HG02588 (cell line): Measurements from ENCODE around the gene HOXD10.
A peak's percentile ranks its signal among the peaks of the same experiment; 100 is the strongest.

Experiments used
- ATAC-seq: cut with Tn5 transposase; IDR thresholded peaks from one replicate; pipeline ENCODE4 v1.9.1; 2021; ENCODE audit warnings: mild to moderate bottlenecking, moderate library complexity; ENCODE audit not compliant: unreplicated experiment

HOXD10 gene

DNA sequence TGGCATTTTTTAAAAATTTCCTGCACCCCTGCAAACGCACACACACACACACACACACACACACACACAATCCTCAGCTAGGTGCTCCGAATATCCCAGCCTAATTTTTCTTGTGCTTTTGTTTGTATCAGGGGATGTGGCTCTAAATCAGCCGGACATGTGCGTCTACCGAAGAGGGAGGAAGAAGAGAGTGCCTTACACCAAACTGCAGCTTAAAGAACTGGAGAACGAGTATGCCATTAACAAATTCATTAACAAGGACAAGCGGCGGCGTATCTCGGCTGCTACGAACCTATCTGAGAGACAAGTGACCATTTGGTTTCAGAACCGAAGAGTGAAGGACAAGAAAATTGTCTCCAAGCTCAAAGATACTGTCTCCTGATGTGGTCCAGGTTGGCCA, 22.2 kb upstream of the HOXD10 start:
- no peak for ATAC-seq

DNA sequence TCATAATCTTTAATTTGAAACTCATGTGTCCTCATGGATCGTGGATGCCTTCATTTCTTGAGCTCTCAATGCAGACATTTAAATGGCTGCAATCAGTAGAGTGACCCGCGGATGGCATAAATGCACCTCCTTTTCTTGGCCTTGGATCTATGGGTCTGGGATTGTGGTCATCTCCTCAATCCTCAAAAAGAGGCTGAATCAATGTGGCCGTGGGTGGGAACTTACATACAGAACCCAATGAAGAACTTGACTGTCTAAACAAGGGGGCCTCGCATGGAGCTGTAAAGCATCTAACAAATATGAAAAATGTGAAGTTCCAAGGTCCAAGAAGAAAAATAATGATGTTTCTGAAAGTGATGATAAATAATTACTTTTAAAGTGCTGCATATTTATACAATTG, 21.2 kb upstream of the HOXD10 start:
- ATAC-seq = no peak

DNA sequence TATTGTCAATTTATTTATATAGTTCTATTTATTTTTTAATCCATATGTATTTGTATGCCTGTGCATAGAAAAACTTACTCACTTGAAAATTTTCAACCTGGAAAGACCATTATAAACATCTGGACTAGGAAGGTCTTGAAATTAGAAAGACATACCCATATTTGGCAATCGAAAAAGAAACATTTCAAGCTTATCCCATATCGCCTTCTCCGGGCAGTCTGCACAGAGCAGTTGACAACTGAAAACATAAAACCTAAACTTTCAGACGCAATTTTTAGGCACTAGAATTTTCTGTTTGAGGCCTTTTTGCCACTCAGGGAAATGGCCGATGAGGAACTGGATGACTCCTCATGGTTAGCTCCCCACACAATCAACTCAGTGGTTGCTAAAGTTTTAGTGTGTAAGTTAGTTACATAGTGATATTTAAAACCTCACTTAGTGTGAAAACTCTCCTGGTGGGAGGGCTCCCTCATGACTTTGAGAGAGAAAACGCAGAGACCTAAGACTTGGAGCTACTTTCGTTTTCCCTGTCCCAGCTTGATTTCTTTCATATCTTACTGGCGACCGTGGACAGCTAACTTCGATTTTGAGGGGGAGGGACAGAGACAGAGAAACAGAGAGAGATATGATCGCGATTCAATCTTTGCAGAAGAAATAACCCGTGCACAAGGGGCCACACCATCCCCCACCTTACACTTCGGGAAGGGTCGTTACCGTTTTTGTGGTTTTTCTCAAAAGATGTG, 20.2 kb upstream of the HOXD10 start:
- no peak for ATAC-seq

DNA sequence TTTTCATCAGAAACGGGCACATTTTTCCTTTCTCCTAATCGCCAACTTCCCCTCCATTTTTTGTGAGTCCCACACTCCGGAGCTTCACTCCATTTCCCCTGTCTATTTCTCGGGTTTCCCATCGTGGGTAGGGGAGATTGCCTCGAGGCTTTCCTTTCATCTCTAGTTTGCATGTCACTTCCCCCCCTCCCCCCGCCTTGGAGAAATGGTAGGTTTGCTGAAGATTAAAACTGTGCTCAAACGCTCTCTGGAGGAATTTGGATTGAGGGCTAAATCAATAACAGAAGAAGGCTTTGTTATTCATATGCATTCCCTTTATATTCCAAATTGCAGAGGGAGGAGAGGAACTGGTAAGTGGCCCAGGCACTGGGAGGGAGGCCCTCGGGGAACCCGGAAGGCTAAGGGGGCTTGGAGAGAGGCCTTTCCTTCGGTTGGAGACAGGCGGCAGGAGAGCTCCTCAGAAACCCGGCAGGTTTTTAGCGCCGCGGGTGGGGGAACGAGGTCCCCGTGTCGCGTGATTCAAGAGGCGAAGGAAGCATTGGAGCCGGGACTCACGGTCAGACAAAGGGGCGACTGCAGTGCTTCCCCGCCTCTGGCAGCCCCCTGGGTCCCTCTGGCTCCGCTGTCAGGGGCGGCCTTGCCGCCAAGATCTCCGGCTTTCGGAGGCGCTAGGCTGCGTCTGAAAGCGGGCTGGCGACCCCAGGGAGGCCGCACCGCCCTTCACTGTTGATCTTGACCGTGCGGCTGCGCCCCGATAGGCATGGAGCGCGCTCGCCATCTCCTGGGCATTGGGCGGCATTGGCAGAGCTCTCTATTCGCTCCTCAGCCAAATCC, 19.4 kb upstream of the HOXD10 start:
- peak; percentile 89 for ATAC-seq

DNA sequence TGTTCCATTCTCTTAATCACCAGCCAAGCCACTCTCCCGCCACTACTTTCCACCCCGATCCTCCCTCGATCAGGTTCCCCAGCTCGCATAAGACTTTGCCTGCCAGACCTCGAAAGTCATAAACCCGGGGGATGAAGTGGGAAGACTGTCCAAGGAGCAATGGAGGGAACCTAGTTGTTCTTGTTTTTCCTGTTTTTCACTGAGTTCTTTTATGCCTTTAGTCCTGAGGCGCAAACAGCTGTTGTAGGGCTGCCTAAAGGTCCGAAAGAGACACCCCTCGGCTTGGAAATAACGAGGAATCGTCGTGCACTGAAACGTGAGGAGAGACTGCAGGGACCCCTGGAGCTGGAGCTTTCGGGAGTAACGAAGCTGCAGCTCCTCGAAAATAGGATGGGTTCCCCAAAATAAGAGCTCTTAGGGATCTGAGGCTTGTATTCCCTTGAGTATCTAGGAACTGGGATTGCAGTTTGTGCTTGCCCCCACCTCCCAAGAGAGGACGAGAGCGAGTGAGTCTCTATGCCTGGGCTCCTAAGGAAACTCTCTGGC, 18.7 kb upstream of the HOXD10 start:
- ATAC-seq = no peak

DNA sequence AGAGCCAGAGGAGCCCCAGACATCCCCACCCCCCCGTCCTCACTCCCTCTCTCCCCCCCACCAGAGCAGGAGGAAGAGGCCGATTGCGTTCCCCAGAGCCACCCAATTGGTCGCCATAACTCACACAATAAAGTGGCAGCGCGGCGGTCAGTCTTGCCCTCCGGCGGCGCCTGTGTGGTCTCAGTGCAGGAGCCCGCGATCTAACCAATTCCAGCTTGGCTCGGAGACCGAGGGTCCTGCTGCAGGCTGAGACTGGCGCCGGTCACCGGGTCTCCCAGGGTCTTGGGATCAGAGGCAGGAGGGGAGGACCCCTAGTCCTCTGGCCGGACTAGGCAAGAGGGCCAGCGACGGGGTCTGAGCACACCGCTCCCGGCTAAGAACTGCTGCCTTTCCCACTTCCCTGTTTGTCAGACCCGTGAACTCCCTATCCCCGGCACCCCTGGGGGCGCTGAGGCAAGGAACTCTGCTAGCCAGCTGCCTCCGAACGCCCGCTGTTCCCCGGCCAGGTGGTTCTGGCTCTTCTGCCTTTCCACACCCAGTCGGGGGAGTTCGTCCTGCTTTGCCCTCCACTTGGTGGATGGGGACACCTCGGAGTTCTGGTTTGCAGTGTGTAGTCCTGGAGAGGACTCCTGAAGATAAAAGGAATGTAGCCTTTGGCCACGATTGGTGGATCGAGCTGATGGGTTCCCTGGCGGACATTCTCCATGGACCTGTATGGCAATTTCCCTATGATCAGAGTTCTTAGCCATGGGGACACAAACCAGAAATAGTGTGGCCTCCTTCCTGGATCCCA, 18.0 kb upstream of the HOXD10 start:
- ATAC-seq = no peak

DNA sequence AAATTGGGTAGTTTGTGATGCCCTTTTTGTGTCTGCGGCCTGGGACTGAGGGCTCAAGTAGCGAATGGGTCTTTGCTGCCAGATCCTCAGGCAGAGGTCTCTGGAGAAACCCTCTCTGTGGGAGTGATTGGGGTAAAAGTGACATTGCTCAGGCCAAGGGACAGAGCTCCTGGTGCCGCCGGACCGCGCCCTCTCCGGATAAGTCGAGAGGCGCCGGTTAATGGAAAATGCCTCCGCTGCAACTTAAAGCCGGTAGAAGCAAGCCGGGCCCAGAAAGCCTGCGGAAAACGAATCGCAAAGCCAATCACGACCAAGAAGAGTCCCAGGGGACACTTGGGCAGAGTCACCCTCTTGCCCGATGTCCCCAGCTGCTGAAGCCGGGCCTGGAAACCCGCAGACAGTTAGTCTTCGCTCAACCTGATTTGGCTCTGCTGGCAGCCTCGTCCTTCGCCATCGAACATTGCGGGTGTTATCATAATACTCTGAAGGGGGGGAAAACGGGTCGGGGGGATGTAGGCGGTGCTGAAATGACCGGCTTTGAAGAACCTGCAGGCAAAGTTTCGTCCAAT, 17.3 kb upstream of the HOXD10 start:
- ATAC-seq = no peak

DNA sequence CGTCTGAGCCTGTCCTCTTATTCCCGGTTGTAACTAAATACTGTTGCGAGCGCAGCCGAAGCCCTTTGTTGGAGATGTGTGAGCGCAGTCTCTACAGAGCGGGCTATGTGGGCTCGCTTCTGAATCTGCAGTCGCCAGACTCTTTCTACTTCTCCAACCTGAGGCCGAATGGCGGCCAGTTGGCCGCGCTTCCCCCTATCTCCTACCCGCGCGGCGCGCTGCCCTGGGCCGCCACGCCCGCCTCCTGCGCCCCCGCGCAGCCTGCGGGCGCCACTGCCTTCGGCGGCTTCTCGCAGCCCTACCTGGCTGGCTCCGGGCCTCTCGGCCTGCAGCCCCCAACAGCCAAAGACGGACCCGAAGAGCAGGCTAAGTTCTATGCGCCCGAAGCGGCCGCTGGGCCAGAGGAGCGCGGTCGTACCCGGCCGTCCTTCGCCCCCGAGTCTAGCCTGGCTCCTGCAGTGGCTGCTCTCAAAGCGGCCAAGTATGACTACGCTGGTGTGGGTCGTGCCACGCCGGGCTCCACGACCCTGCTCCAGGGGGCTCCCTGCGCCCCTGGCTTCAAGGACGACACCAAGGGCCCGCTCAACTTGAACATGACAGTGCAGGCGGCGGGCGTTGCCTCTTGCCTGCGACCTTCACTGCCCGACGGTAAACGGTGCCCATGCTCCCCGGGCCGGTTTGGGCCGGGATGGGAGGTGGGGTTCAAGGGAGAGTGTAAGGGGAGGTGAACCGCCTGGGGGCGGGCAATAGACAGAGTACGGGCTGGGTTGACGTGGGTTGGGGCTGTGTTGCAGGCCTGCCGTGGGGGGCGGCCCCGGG, 16.6 kb upstream of the HOXD10 start, which contains the start of gene HOXD12:
TSS of gene HOXD12 (plus strand) at position 68 of the 819 bp plus-strand sequence. CDS start at position 75, 7 bp downstream.
- ATAC-seq = no peak

DNA sequence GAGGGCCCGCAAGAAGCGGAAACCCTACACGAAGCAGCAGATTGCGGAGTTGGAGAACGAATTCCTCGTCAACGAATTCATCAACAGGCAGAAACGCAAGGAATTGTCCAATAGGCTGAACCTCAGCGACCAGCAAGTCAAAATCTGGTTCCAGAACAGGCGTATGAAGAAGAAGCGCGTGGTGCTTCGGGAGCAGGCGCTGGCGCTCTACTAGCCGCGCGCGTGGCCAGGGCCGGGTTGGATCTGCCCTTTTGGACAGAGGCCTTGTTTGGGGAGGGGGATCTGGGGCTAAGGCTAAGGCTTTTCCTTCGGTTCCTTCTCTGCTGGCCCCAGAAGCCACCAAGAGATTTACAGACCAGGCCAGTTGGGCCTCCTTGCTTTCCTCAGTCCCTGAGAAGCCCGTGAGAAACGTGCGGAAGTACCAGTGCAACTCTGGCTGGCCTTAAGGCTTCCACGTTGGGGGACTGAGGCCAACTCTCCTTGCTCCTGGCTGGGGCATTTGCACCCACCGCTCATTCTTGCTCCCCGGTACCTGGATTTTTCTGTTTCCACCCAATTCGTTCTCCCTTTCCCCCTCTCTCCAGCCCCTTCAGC, 15.9 kb upstream of the HOXD10 start:
- ATAC-seq = no peak

DNA sequence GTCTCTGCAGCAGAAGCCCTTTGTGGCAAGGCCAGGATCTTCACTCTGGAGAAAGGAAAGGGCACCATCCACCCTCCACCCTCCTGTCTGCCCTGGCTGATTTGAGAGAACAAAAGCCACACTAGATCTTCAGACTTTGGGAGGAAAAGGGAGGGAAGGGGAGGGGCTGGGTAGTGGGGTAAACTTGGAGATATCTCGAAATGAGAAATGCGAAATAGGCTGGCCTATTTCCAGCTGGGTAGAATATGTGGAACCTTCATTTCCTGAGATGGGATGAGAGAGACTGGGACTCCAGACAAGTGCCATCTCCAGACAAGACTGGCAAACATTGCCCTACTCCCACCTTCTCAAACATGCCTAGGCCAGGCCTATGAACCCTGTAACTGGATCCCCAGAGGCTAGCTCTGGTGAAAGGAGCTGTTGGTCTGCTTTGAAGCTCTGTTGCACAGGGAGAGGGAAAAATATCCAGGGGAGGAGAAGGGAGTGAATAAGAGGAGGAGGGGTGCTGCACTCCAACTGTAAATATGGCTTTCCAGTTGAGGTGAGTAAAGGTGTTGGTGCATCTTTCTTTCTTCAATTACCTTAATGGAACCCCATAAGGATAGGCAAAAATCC, 15.3 kb upstream of the HOXD10 start:
- no peak for ATAC-seq

DNA sequence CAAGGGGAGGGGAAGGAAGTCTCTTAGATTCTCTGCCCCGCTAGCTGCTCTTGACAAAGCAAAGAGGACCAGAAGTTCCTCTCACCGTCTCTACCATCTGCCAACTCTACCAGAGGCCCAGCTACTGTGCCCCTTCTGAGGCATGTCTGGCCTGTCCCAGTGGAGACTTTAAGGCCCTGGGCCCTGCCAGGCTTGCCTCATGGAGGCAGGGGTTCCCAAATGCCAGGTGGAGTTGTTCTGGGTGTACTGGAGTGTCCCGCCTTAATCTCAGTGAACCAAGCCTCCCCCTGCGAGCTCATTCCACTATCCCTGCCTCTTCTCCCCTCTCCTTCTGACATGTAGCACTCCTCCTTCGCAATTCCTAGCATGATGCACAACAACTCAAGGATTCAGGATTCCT, 14.7 kb upstream of the HOXD10 start:
- no peak for ATAC-seq

DNA sequence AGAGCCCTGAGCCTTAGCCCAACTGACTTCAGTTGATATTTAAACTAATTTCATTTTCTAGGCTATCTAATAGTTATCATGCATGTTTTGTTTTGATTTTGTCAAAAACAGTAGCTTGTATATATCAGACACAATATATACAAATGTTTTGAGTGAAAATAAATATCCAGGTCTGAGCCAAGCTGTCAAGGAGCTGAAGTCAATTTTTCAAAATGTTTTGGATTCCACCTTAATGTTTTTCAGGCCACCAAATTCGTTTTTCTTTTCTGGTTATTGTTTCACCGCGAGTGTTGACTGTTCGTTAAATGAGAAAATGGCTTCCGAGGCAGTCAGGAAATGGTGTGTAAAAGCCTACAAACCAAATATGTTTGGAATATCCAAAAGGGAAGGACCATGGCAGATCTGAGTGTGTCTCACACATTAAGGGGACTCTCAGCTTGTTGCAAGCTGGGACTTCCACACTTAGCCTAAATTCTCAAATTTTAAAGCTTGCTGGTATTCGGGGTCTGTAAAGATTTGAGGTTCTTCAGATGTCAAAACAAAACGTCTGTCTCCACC, 14.2 kb upstream of the HOXD10 start:
- no peak for ATAC-seq

DNA sequence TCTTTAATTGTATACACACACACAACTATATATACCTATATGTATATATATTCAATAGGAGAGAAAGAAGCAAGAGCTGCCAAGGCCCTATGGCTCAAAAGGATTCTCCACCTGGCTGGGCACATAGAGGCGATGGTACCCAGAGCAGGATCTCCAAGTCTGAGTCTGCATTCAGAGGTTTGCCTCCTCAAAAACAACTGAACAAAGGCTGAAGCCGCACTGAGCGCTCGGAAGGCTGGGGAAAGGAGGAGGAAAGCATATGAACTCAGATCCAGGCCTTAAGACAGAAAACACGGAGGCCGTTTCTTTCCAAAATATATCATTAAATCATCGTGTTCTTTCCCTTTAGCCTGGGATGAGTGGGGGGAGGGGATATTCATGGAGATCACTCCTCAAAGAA, 13.4 kb upstream of the HOXD10 start:
- no peak for ATAC-seq

DNA sequence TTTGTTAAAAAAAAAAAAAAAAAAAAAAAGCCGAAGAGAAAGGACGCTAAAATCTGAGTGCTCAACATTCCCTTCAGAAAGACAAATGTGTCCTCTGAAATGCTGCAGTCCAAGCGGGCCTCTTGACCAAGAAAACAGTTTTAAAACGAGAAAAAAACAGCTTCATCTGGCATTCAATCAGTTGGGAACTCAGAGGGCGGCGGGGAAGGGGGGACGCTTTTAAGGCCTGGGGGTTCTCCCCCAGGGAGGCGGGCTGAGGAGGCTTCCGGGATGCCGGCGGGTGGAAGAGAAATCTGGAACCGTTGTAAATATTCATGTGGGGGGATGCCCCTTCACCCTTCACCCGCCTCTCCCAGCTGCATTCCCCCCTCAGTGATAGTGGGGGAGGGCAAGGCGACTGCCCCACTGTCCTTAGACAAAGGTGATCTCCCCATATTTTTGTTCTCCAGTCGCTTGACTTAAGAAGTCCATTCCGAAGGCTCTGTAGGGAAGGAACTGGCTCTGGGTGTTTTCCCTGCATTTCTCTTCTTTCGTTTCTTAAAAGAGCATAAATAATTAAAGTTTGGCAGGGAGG, 12.7 kb upstream of the HOXD10 start:
- ATAC-seq = no peak

DNA sequence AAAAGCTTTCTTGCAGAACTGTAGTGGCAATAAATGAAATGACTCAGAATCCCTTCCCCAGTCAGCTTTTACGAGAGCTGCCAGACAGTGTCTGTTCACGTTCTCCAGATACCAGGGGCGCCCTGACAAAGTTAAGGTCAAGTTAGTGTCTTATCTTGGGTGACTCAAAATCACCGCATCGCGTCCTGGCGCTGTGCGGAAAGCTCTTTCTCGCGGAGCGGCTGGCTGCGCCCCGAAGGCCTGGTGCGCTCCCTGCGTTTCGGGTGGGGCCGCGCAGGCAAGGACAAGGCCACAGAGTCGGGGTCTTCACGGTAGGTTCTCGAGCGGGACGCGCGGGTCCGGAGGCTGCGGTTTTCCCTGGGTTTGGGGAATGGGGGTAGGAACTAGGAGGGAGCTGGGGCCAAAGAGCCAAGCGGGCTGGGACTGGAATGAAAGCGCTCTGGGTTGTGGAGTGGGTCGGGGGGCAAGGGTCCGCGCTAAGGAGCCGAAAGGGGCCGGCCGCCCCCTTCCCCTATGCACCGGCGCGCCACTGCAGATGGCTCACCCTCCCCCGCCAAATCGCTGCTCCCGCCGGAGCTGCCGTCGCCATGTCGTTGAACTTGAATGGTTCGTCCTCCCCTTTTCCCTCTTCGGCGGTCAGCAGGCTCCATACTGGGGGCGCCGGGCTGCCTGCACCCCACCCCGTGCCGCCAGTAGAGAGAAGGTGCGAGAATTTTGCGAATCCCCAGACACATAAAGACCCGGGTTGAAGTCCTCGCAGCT, 12.1 kb upstream of the HOXD10 start:
- ATAC-seq = no peak

DNA sequence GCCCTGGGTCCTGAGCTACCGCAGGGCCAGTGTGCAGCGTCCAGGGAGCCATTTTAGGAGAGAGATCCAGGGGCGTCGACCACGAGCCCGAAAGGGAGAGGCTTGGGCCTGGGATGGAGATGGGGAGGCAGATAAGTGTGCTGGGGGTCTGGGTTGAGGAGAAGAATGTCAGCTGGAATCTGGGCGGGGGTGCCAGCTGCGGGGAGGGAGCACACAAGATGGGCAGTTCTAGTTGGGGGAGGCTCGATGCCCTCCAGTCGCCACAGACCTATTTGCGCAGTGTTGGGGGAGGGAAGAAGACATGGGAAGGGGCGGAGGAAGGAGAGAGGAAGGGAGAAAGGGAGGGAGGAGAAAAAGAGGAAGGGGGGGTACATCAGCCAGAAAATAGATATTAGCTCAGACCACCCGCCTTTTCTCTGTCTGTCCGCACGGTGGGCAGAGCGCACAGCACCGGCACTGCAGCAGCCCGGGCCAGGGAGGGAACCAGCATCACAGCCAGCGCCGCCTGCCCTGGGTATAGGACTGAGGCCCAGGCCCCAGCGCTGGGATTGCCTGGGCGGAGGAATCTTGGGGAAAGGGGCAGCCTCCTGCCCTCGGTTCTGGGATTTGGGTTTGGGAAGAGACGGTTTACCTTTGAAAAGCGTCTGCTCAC, 11.4 kb upstream of the HOXD10 start:
- ATAC-seq = no peak
